GM21529 (cell line): ENCODE data around the gene SKA2.
"Not testable (repeated sequence)": the region's sequence is repeated elsewhere in the genome, so short reads cannot be mapped to it uniquely, and the experiment has no call there.

ENCODE experiments used
- ATAC-seq: cut with Tn5 transposase; IDR thresholded peaks from one replicate; pipeline ENCODE4 v1.9.1; 2021; ENCODE audit not compliant: unreplicated experiment

The SKA2 gene, protein sequence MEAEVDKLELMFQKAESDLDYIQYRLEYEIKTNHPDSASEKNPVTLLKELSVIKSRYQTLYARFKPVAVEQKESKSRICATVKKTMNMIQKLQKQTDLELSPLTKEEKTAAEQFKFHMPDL

DNA sequence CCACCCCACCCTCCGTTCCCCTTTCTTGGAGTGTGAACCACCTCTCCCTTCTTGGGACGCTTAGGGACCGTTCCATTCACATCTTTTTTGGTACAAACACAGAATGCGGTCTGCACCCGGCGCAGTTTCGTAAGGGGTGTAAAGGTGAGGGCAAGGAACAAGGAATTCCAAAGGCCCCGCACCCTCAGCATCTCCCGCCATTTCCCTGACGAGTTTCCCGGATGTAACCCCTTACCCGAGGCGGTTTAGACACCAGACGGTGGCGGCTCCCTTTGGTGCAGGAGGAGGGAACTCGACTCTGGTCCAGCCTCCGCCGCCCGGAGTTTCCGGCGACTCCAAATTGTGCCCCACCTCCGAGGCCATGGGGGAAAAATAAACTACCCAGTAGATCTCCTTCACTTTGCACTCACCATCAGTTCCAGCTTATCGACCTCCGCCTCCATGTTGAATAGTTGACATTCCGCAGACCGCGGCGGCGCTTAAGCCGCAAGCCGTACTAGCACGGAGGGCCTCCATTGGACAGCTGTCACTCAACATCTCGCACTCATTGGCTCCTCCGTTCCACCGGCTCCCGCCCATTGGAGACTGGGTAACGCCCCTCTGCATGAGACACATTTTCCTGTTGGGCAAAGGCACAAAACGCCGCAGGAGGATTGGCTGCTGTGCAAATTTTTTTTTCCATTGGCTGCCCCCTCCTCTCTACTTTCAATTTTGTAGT lies at the start of gene SKA2:
TSS of gene SKA2 (minus strand) at position 466 of the 718 bp plus-strand sequence. CDS start at position 443, 23 bp downstream.
- peak; percentile 81 for ATAC-seq

DNA sequence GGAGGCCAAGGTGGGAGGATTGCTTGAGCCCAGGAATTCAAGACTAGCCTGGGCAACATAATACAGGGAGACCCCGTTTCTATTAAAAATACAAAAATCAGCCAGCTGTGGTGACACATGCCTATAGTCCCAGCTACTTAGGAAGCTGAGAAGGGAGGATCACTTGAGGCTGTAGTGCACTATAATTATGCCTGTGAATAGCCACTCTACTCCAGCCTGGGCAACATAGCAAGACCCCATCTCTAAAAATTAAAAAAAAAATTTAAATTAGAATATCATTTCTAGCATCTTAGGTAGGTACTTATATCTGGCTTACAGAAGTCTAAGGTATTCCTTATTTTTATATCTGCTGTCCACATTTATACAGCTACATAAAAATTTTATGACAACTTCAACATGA lies 47.3 kb upstream of the SKA2 start:
- no peak for ATAC-seq

DNA sequence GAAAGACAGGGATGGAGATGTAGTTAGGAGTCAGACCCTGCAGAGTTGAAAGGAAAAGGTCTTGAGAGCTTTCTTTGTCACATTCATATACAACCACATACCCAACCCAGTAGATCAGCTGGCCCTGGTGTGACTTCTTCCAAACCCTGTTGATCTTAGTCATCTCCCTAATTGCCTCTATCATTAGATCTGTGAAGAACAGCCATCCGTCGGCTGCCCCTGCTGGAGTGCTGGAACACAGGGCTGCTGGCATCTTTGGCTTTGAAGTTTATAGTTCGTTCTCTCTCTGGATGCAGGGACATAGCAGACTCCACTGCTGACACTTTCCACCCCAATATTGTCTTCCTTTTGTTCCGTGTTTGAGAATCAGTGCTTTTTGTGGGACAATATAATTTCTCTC lies 44.4 kb upstream of the SKA2 start:
- no peak for ATAC-seq

DNA sequence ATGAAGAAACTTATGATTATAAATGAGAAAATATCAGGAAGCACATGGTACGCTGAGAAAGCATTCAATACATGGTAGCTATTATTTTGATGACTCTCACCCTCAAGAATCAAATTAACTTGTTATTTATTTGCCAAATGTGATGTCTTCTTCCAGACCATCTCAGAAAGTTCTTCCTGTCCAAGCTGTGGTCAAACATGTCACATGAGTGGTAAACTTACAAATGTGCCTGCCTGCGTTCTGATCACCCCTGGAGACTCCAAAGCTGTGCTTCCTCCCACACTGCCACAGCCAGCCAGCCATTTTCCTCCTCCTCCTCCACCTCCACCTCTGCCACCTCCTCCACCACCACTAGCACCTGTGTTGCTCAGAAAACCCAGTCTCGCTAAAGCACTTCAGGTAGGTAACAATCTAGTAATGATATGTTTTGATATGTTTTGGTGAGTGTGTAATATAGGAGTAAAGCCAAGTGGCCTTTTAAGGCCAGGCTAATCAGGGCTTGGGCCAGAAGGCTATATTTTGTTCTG lies 38.4 kb upstream of the SKA2 start:
- no peak for ATAC-seq

DNA sequence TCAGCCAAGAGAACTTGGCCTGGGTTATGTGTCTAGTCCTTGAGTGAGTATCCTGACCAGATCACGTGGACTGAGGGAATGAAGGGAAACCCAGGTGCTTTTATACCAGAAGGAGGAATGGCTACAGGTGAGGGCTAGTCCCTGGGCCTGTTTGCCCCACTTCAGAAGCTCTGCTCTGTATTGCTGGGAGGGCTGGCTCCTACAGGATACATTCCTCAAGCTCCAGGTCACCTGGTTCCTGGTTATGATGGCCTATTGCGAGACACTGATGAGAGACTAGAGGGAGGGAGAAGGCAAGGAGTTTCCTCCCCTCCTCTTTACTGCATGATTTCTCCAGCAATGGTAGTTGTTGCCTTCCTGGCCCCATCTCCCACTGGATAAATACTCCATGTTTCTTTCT lies 35.8 kb upstream of the SKA2 start:
- no peak for ATAC-seq

DNA sequence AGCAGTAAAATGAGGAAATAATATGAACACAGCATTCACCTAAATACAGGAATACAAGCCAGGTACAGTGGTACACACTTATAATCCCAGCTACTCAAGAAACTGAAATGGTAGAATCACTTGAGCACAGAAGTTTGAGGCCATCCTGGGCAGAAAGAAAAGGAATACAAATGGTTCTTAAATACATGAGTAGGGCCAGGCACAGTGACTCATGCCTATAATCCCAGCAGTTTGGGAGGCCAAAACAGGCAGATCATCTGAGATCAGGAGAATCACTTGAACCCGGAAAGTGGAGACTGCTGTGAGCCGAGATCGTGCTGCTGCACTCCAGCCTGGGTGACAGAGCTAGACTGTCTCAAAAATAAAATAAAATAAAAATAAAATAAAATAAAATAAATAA lies 31.9 kb upstream of the SKA2 start:
- no peak for ATAC-seq

DNA sequence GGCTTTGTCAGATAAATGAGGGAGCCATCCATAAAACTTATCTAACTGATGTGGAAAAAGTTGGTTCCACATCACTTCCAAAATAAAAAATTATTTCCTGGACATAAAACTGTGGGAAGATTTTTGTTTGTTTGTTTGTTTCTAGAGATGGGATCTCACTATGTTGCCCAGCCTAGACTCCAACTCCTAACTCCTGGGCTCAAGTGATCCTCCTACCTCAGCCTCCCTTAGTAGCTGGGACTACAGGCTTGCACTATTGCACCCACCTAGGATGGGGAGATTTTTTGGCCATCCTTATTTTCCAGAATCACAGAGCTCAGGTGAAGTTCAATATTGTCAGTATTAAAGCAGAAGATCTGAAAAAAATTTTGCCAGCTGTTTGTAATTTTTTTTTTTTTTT lies 31.0 kb upstream of the SKA2 start:
- ATAC-seq, result no peak

DNA sequence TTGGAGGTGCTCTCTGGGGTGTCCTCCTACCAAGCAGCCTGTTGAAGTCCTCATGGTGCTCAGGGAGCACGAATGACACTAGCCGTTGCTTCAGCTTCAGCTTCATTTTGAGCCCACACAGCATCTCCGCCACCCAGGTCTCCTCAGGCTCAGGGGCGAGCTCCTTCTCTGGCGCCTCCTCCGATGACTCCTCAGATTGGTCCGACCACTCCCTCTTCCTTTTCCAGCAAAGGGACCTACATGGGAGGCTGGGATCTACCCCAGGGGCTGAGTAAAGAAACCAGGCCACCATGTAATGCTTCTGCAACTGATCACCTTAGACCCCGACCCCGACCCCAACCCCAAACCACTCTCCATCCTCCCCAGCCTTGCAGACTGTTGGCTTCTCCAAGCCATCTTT lies 26.5 kb upstream of the SKA2 start:
- no peak for ATAC-seq

DNA sequence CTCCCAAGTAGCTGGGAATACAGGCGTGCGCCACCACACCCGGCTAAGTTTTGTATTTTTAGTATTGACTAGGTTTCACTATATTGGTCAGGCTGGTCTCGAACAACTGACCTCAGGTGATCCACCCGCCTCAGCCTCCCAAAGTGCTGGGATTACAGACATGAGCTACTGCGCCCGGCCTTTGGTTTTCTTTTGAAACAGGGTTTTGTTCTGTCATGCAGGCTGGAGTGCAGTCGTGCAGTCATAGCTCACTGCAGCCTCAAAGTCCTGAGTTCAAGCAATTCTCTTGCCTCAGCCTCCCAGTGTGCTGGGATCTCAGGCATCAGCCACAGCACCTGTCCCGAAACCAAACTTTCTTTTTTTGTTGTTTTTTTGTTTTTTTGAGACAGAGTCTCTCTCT lies 25.6 kb upstream of the SKA2 start:
- ATAC-seq, result no peak

DNA sequence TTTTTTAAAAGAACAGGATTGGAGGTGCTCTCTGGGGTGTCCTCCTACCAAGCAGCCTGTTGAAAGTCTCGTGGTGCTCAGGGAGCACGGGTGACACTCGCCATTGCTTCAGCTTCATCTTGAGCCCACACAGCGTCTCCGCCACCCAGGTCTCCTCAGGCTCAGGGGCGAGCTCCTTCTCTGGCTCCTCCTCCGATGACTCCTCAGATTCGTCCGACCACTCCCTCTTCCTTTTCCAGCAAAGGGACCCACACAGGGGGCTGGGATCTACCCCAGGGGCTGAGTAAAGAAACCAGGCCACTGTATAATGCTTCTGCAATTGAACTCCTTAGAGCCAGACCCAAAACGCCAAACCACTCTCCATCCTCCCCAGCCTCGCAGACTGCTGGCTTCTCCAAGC lies 24.6 kb upstream of the SKA2 start:
- ATAC-seq, result not testable (repeated sequence)

DNA sequence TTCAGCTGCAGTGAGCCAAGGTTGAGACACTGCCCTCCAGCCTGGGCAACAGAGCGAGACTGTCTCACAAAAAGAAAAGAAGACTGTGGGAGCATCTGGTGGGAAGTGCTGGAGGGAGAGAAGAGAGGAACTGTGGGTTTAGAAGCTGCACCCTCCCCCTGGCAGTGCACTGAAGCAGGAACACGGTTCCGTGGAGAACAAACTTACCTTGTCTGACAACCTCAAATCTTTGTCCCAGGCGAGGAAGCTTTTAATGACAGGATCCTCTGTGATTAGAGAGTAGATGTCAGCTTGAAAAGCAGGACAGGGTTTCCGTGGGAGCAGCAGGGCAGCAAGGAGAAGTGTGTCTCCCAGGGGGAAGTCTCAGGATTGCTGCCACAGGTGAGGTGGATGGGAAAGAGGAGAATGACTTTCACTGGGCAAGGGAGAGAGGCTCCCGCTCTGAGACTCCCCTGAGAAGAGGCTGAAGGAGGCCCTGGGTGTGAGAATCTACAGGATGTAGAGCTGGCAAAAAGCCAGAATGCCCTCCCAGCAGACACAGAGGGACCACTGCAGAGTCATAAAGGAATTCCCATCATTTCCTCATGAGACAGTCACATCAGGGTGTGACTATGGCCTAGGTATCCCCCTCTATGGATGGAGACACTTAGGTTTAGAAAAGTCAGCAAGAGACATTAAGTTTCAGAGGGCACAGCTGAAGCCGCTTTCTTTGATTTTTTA lies 23.4 kb upstream of the SKA2 start:
- ATAC-seq, result no peak

DNA sequence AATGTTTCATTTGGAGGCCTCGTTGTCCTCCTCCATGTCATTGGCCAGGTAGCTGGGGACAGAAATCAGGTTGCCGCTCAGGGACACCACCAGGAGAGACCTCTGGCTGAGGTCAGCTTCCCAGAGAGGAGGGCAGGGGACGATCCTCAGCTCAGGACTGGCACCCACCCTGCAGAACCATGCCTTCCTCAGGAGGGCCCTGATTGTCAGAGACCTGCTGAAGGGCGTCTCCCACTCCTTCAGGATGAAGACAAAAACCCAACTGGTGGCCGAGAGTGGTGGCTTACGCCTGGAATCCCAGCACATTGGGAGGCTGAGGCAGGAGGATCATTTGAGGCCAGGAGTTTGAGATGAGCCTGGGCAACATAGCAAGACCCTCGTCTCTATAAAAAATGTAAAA lies 20.1 kb upstream of the SKA2 start:
- no peak for ATAC-seq

DNA sequence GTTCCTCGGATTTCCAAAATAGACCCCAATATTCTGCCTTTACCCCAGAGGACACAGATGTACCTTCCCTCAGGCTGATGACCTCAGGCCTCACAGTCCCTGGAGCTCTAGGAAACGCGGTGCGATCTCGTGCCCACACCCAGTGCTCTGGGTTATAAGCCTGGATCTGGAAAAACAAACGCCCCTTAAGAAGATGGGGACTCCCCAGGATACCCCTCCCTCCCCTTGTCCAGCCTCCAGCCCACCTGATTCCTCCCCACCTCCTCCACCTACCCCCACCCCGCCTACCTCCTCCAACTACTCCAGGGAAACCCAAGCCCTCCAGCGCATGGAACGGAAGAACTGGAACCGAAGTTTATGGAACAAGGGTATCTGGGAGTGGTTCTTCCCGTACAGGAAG lies 19.7 kb upstream of the SKA2 start:
- no peak for ATAC-seq

DNA sequence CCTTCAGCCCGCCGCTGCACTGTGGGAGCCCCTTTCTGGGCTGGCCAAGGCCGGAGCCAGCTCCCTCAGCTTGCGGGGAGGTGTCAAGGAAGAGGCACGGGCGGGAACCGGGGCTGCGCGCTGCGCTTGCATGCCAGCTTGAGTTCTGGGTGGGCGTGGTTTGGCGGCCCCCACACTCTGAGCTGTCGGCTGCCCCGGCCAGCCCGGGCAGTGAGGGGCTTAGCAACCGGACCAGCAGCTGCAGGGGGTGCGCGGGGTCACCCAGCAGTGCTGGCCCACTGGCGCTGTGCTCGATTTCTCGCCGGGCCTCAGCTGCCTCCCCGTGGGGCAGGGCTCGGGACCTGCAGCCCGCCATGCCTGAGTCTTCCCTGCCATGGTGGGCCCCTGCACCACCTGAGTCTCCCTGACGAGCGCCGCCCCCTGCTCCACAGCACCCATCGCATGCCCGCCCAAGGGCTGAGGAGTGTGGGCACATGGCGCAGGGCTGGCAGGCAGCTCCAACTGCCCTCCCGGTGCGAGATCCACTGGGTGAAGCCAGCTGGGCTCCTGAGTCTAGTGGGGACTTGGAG lies 17.5 kb upstream of the SKA2 start:
- no peak for ATAC-seq

DNA sequence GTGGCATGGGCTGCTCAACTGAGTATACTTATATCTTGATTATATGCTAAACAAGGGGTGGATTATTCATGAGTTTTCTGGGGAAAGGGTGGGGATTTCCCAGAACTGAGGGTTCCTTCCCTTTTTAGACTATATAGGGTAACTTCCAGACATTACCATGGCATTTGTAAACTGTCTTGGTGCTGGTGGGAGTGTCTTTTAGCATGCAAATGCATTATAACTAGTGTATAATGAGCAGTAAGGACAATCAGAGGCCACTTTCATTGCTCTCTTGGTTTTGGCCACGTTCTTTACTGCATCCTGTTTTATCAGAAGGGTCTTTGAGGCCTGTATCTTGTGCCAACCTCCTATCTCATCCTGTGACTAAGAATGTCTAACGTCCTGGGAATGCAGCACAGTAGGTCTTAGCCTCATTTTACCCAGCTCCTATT lies 12.6 kb upstream of the SKA2 start:
- no peak for ATAC-seq

DNA sequence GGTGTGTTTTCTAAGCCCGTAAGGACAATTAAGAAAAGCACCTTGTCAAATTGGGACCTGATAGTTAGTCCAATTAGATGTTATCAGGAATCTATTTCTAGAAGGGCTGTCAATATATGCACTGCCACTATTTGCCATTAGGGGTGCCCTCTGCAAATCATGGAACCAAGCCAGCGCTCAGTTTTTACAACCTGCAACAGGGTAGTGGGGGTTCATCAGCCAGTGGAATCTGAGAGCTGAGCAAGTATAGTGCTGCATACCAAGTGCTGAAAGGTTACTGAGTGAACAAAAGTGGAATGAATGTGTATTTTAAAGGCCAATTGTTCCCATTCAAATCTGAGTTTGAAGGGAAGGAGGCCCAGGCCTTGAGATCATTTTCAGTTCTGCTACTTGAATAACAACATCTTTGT lies 11.0 kb upstream of the SKA2 start:
- ATAC-seq, result peak; percentile 53

DNA sequence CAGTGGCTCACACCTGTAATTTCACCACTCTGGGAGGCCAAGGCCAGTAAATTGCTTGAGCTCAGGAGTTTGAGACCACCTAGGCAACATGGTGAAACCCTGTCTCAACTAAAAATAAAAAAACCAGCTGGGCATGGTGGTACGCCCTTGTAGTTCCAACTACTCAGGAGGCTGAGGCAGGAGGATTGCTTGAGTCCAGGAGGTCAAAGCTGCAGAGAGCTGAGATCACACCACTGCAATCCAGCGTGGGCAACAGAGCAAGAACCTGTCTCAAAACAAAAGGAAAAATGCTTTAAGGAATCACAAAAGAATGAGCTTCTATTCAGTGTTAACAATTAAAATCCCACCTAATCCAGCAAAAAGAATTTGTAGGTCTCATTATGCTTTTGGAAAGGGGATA lies 6.5 kb upstream of the SKA2 start:
- ATAC-seq, result no peak

DNA sequence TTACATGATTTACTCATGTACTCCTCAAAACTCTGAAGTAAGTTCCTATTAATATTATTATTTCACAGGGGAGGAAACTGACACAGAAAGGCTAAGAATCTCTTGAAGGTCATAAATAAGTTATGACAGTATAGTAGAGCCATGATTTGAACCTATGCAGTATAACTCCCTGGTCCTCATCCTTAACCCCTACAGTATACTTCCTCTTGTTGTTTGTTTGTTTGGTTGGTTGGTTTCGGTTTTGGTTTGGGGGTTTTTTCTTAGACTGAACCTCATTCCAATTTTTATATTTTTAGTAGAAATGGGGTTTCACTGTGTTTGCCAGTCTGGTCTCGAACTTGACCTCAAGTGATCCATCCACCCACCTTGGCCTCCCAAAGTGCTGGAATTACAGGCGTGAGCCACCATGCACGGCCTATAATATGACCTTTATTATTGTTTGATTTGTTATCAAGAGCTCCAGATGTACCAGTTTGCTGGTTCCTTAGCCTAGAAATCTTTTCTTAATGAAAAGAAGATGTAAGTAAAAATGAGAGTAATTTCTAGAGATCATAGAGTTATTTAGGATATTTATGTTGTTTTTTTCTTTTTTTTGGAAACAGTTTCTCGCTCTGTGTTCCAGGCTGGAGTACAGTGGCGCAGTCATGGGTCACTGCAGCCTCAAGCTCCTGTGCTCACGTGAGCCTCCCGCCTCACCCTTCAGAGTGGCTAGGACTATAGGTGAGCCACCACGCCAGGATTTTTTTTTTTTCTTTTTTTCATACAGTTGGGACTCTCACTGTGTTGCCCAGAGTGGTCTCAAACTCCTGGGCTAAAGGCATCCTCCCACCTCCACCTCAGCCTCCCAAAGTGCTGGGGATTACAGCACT lies 5.4 kb upstream of the SKA2 start:
- ATAC-seq, result no peak

DNA sequence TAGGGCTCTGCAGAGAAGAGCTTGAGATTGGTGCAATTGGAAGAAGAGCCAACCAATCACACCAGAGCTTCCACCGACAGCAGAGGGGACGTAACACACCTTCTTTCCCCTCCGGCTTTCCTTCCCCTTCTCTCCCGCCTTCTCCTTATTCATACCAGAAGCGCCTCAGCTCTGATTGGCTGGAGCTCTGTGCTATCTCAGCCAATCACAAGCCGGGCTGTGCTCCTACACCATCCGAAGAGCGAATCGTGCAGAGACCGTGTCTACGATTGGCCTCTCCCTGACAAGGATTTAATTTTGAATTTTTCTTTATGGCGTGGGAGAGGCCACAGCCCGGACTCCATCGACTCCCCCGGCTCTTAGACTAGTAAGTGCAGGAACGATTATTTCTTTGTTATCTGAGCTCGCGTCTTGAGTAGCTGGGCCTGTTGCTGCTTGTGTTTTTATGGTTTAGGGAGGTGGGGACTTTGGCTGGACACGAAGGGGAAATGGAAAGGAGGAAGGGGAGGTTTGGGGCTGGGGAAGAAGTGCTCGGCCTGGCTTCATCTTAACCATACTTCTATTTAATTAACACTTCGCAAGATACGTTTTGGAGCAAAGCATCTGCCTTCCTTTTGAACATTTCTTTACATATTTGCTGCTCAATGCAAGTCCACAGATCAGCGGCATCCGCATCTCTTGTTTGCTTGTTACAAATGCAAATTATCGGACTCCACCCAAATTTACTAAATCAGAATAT lies 622 bp upstream of the SKA2 start, which contains the start of gene PRR11:
TSS of gene PRR11 (plus strand) at position 308 of the 739 bp plus-strand sequence. CDS start 14,007 bp downstream, outside the sequence.
- ATAC-seq, result peak; percentile 84

DNA sequence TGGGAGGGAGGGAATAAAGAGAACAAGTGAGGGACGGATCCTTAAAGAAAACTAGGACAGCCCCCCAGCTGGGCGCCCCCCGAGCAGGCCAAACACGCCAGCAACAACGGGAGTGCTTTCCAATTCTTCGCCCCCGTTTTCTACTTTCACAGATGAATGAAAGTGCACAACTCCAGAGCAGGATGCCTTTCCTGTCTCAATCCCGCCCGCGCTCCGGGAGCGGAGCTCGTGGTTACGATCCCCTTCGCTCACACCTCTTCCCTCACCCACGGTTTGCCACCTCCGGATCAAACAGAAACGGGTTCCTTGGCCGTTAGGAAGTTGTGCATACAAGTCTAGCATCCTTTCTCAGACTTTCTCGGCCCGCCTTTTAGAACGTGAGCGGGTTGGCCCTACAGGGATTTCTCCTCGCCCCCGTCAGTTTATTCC lies 680 bp downstream of the SKA2 start:
- ATAC-seq, result no peak
